ENCODE data around the gene DNMT3A.
"Not testable (repeated sequence)": the region's sequence is repeated elsewhere in the genome, so short reads cannot be mapped to it uniquely, and the experiment has no call there.

The DNMT3A gene

GRCh38 chr2:25229279-25230197 lies 112.2 kb downstream of the DNMT3A start:
- no peak overlapping the region for H3K4me3 Mint-ChIP-seq
- H3K27ac Mint-ChIP-seq, result no peak overlapping the region
- no peaks in the 10 kb centered on the region for H3K9me3 Mint-ChIP-seq

GRCh38 chr2:25228848-25229278 lies 112.9 kb downstream of the DNMT3A start:
- no peaks in the 10 kb centered on the region for H3K9me3 Mint-ChIP-seq
- peaks cover 4% of the 10 kb centered on the region for H3K4me1 Mint-ChIP-seq (ENCODE audit: low read depth)
- no peaks in the 10 kb centered on the region for H3K27me3 Mint-ChIP-seq (ENCODE audit: low read depth)
- H3K36me3 Mint-ChIP-seq (ENCODE audit: low read depth), result peaks cover 14% of the 10 kb centered on the region
- no peak for DNase-seq (ENCODE audit: low spot score)
- H3K4me3 Mint-ChIP-seq, result no peak overlapping the region
- peak overlapping the region; percentile 60 for H3K27ac Mint-ChIP-seq

More at GRCh38 chr2:25229279-25230197, 112.2 kb downstream of the DNMT3A start:
- Mint-ChIP-seq H3K27me3 (ENCODE audit: low read depth) (no peaks in the 10 kb centered on the region), H3K4me1 (ENCODE audit: low read depth) (peaks cover 4% of the 10 kb centered on the region), H3K36me3 (ENCODE audit: low read depth) (peaks cover 21% of the 10 kb centered on the region)
- no peak for DNase-seq (ENCODE audit: low spot score)

GRCh38 chr2:25227576-25227975 lies 114.1 kb downstream of the DNMT3A start:
- no peak overlapping the region for H3K27ac Mint-ChIP-seq
- H3K36me3 Mint-ChIP-seq (ENCODE audit: low read depth), result peaks cover 5% of the 10 kb centered on the region
- no peaks in the 10 kb centered on the region for H3K27me3 Mint-ChIP-seq (ENCODE audit: low read depth)
- H3K4me3 Mint-ChIP-seq, result no peak overlapping the region
- no peaks in the 10 kb centered on the region for H3K9me3 Mint-ChIP-seq
- peaks cover 4% of the 10 kb centered on the region for H3K4me1 Mint-ChIP-seq (ENCODE audit: low read depth)
- no peak for DNase-seq (ENCODE audit: low spot score)

- Mint-ChIP-seq H3K9me3 (no peaks in the 10 kb centered on the region), H3K27me3 (ENCODE audit: low read depth) (no peaks in the 10 kb centered on the region), H3K4me3 (no peak overlapping the region), H3K27ac (no peak overlapping the region), H3K4me1 (ENCODE audit: low read depth) (peaks cover 4% of the 10 kb centered on the region), H3K36me3 (ENCODE audit: low read depth) (no peaks in the 10 kb centered on the region)
- DNase-seq (ENCODE audit: low spot score), result no peak
Measured at GRCh38 chr2:25226827-25227226, 114.9 kb downstream of the DNMT3A start.

- H3K27ac Mint-ChIP-seq, result no peak overlapping the region
- H3K9me3 Mint-ChIP-seq, result no peaks in the 10 kb centered on the region
- H3K36me3 Mint-ChIP-seq (ENCODE audit: low read depth), result no peaks in the 10 kb centered on the region
- DNase-seq (ENCODE audit: low spot score), result no peak
- no peak overlapping the region for H3K4me3 Mint-ChIP-seq
- H3K27me3 Mint-ChIP-seq (ENCODE audit: low read depth), result no peaks in the 10 kb centered on the region
- peaks cover 7% of the 10 kb centered on the region for H3K4me1 Mint-ChIP-seq (ENCODE audit: low read depth)
Measured at GRCh38 chr2:25222477-25223121, 119.1 kb downstream of the DNMT3A start.

- Mint-ChIP-seq H3K4me3 (no peak overlapping the region), H3K9me3 (no peaks in the 10 kb centered on the region), H3K4me1 (ENCODE audit: low read depth) (peaks cover 3% of the 10 kb centered on the region), H3K36me3 (ENCODE audit: low read depth) (no peaks in the 10 kb centered on the region), H3K27me3 (ENCODE audit: low read depth) (no peaks in the 10 kb centered on the region), H3K27ac (no peak overlapping the region)
- DNase-seq (ENCODE audit: low spot score), result no peak
Measured at GRCh38 chr2:25221579-25221978, 120.1 kb downstream of the DNMT3A start.

GRCh38 chr2:25220313-25220712 lies 121.4 kb downstream of the DNMT3A start:
- Mint-ChIP-seq H3K9me3 (no peaks in the 10 kb centered on the region), H3K4me1 (ENCODE audit: low read depth) (peaks cover 7% of the 10 kb centered on the region), H3K4me3 (no peak overlapping the region), H3K27ac (no peak overlapping the region), H3K36me3 (ENCODE audit: low read depth) (no peaks in the 10 kb centered on the region), H3K27me3 (ENCODE audit: low read depth) (no peaks in the 10 kb centered on the region)
- no peak for DNase-seq (ENCODE audit: low spot score)

- no peaks in the 10 kb centered on the region for H3K9me3 Mint-ChIP-seq
- H3K4me1 Mint-ChIP-seq (ENCODE audit: low read depth), result peaks cover 7% of the 10 kb centered on the region
- no peak for DNase-seq (ENCODE audit: low spot score)
- no peak overlapping the region for H3K27ac Mint-ChIP-seq
- H3K36me3 Mint-ChIP-seq (ENCODE audit: low read depth), result no peaks in the 10 kb centered on the region
- H3K4me3 Mint-ChIP-seq, result no peak overlapping the region
- H3K27me3 Mint-ChIP-seq (ENCODE audit: low read depth), result no peaks in the 10 kb centered on the region
Measured at GRCh38 chr2:25219621-25220020, 122.1 kb downstream of the DNMT3A start.

- no peaks in the 10 kb centered on the region for H3K27me3 Mint-ChIP-seq (ENCODE audit: low read depth)
- H3K4me1 Mint-ChIP-seq (ENCODE audit: low read depth), result peaks cover 7% of the 10 kb centered on the region
- peak overlapping the region; percentile 49 for H3K27ac Mint-ChIP-seq
- DNase-seq (ENCODE audit: low spot score), result no peak
- peak overlapping the region; percentile 50 for H3K4me3 Mint-ChIP-seq
- no peaks in the 10 kb centered on the region for H3K9me3 Mint-ChIP-seq
- no peaks in the 10 kb centered on the region for H3K36me3 Mint-ChIP-seq (ENCODE audit: low read depth)
Measured at GRCh38 chr2:25218100-25218499, 123.6 kb downstream of the DNMT3A start.

- peaks cover 9% of the 10 kb centered on the region for H3K4me1 Mint-ChIP-seq (ENCODE audit: low read depth)
Measured at GRCh38 chr2:25215948-25216679, 125.6 kb downstream of the DNMT3A start.

GRCh38 chr2:25215232-25215631 lies 126.5 kb downstream of the DNMT3A start:
- Mint-ChIP-seq H3K36me3 (ENCODE audit: low read depth) (no peaks in the 10 kb centered on the region), H3K27me3 (ENCODE audit: low read depth) (no peaks in the 10 kb centered on the region), H3K27ac (peak overlapping the region; percentile 55), H3K4me3 (peak overlapping the region; percentile 42), H3K9me3 (no peaks in the 10 kb centered on the region), H3K4me1 (ENCODE audit: low read depth) (peaks cover 16% of the 10 kb centered on the region)
- DNase-seq (ENCODE audit: low spot score), result no peak

More at GRCh38 chr2:25215948-25216679, 125.6 kb downstream of the DNMT3A start:
- Mint-ChIP-seq H3K9me3 (no peaks in the 10 kb centered on the region), H3K36me3 (ENCODE audit: low read depth) (no peaks in the 10 kb centered on the region), H3K27ac (peak overlapping the region; percentile 55), H3K4me3 (peak overlapping the region; percentile 64), H3K27me3 (ENCODE audit: low read depth) (no peaks in the 10 kb centered on the region)
- peak; percentile 86 for DNase-seq (ENCODE audit: low spot score)

- H3K36me3 Mint-ChIP-seq (ENCODE audit: low read depth), result no peaks in the 10 kb centered on the region
- peaks cover 25% of the 10 kb centered on the region for H3K4me1 Mint-ChIP-seq (ENCODE audit: low read depth)
- no peak for DNase-seq (ENCODE audit: low spot score)
- H3K27me3 Mint-ChIP-seq (ENCODE audit: low read depth), result no peaks in the 10 kb centered on the region
- H3K9me3 Mint-ChIP-seq, result no peaks in the 10 kb centered on the region
- H3K4me3 Mint-ChIP-seq, result no peak overlapping the region
- no peak overlapping the region for H3K27ac Mint-ChIP-seq
Measured at GRCh38 chr2:25213229-25213628, 128.5 kb downstream of the DNMT3A start.

GRCh38 chr2:25210923-25211322 lies 130.8 kb downstream of the DNMT3A start:
- H3K4me1 Mint-ChIP-seq (ENCODE audit: low read depth), result peaks cover 26% of the 10 kb centered on the region
- H3K4me3 Mint-ChIP-seq, result peak overlapping the region; percentile 54
- H3K9me3 Mint-ChIP-seq; DNase-seq (ENCODE audit: low spot score); H3K36me3 Mint-ChIP-seq (ENCODE audit: low read depth); H3K27me3 Mint-ChIP-seq (ENCODE audit: low read depth); H3K27ac Mint-ChIP-seq: not testable (repeated sequence)

GRCh38 chr2:25207078-25207545 lies 134.6 kb downstream of the DNMT3A start:
- no peak for DNase-seq (ENCODE audit: low spot score)
- Mint-ChIP-seq H3K9me3 (no peaks in the 10 kb centered on the region), H3K27me3 (ENCODE audit: low read depth) (no peaks in the 10 kb centered on the region), H3K4me3 (no peak overlapping the region), H3K36me3 (ENCODE audit: low read depth) (no peaks in the 10 kb centered on the region), H3K4me1 (ENCODE audit: low read depth) (peaks cover 24% of the 10 kb centered on the region), H3K27ac (no peak overlapping the region)
